Left lung (tissue), 10 donors: Measurements from ENCODE around the gene BBOX1. TPM values are rescaled to one million over a fixed set of nuclear protein-coding genes. Genes with fewer than 3 reads are reported as not detected.
A peak's percentile ranks its signal among the peaks of the same experiment; 100 is the strongest.
"Not testable (repeated sequence)": the region's sequence is repeated elsewhere in the genome, so short reads cannot be mapped to it uniquely, and the experiment has no call there.

Experiments
- ATAC-seq: fragments of 200-7000 bp; cut with Tn5 transposase; one replicate; pipeline ENCODE4 v1.9.1; 2020; ENCODE audit warnings: moderate library complexity
- DNase-seq, 4 donors: peaks; one replicate each; pipeline ENCODE4 v3.0.0-alpha.2; 2013 to 2020
- H3K27ac ChIP-seq, 2 donors: fragments of 200-600 bp; sonication (generic) in 1 of 2; one replicate each; pipeline versions ENCODE4 v1.5.0 to v1.8.0; 2020 to 2021
- H3K27me3 ChIP-seq, 2 donors: fragments of 200-600 bp; sonication (generic) in 1 of 2; one replicate each; pipeline versions ENCODE4 v1.5.0 to v1.8.0; 2020 to 2021
- H3K36me3 ChIP-seq, 2 donors: fragments of 200-600 bp; sonication (generic) in 1 of 2; one replicate each; pipeline versions ENCODE4 v1.5.0 to v1.8.0; 2020 to 2021
- H3K4me1 ChIP-seq, 2 donors: fragments of 200-600 bp; one replicate each; pipeline ENCODE4 v1.8.0; 2021
- H3K4me3 ChIP-seq, 2 donors: fragments of 200-600 bp; sonication (generic) in 1 of 2; one replicate each; pipeline versions ENCODE4 v1.5.0 to v1.8.0; 2020 to 2021; ENCODE audit warnings: mild to moderate bottlenecking in 1 of 2
- H3K9me3 ChIP-seq, 2 donors: fragments of 200-600 bp; sonication (generic) in 1 of 2; one replicate each; pipeline versions ENCODE4 v1.5.0 to v1.8.0; 2020 to 2021
- CTCF ChIP-seq, 2 donors: fragments of 200-600 bp; sonication (generic) in 1 of 2; IDR thresholded peaks; one replicate each; pipeline versions ENCODE4 v1.5.0 to v1.8.0; 2021; ENCODE audit warnings: antibody characterized with exemption in 2 of 2
- intact Hi-C, 2 donors: fragments of 100-400 bp; cut with DNase I; formaldehyde crosslinking; loops; one replicate each; pipeline versions ENCODE4 v1.11.2 to v1.14.2; 2022
- polyA plus RNA-seq, 6 donors: library from polyadenylated mRNA; unstranded; fragments of 120-200 nt; gene quantifications; one replicate each; pipeline ENCODE4 v1.2.1, GENCODE V29; 2013; ENCODE audit not compliant: insufficient read length in 6 of 6
- total RNA-seq, 2 donors: library from RNA; stranded (reverse); fragmentation: NEBNext Ultra II Directional; extraction: Animal tissue kit (Norgen Biotek cat#: 25700); gene quantifications; one replicate each; pipeline ENCODE4 v1.2.1, GENCODE V29; 2021
- donor health status: DM: no; HTN: yes; CAD: no.
- donor health status: DM: no; HTN: no; CAD: no.

Gene BBOX1
- total and polyA plus RNA-seq, 8 donors = 0.11 to 0.64 (median 0.36) TPM; not detected in 2

GRCh38 chr11:27174021-27174420, 133.4 kb downstream of the BBOX1 start:
- Histone ChIP-seq H3K27me3 (peaks cover 30 to 63% of the 10 kb centered on the region in 2 donors), H3K36me3 (no peaks in the 10 kb centered on the region), H3K4me1 (no peaks in the 10 kb centered on the region), H3K9me3 (no peaks in the 10 kb centered on the region), H3K27ac (no peak overlapping the region), H3K4me3 (no peak overlapping the region)
- no peak for TF ChIP-seq CTCF (IDR thresholded peaks at IDR 0.05)
- ATAC-seq (peak; percentile 99), DNase-seq (peak in 1 of 4 donors; percentile 40)
- intact Hi-C loops = no loop called here

DNA sequence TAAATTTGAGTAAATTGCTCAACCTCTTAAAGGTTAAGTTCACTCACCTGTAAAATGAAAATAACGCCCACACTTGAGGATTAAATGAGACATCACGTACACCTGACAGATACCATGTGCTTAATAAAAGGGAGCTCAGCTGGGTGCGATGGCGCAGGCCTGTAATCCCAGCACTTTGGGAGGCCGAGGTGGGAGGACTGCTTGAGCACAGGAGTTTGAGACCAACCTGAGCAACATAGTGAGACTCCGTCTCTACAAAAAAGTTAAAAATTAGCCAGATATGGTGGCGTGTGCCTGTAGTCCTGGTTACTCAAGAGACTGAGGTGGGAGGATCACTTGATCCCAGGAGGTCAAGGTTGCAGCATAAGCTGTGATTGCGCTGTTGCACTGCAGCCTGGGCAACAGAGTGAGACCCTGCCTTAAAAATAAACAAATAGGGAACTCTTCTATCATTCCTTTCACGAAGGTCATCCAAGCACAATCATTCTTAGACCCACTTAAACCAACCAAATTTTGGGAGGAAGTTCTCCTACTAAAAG, 134.1 kb downstream of the BBOX1 start:
- no peak for ATAC-seq
- TF ChIP-seq CTCF (IDR thresholded peaks at IDR 0.05) = no peak
- Histone ChIP-seq H3K9me3 (no peaks in the 10 kb centered on the region), H3K27ac (no peak overlapping the region), H3K4me3 (no peak overlapping the region), H3K27me3 (peaks cover 28 to 63% of the 10 kb centered on the region in 2 donors), H3K36me3 (no peaks in the 10 kb centered on the region), H3K4me1 (no peaks in the 10 kb centered on the region)
- no peak for DNase-seq
- intact Hi-C loops = no loop called here

- H3K36me3 ChIP-seq, intact Hi-C loops, ATAC-seq: not testable (repeated sequence)
These were observed 134.9 kb downstream of the BBOX1 start for GRCh38 chr11:27175562-27175961.

More at GRCh38 chr11:27175562-27175961, 134.9 kb downstream of the BBOX1 start:
- DNase-seq, H3K27ac ChIP-seq, H3K4me1 ChIP-seq, H3K4me3 ChIP-seq, H3K9me3 ChIP-seq: not testable (repeated sequence)
- H3K27me3 ChIP-seq = peaks cover 24 to 63% of the 10 kb centered on the region in 2 donors

Other genes with a start within 250 kb of the BBOX1 start
- 10 to 100 TPM; 13.5 to 18.5 TPM for gene FIBIN, start 46.7 kb upstream of the BBOX1 start, total RNA-seq
- 1 to 10 TPM; 4.0 to 8.6 (median 5.3) TPM for gene FIBIN, start 46.7 kb upstream of the BBOX1 start, polyA plus RNA-seq